CD4-positive, alpha-beta T cell treated with Interleukin-21 for 1 hour (primary cell): ENCODE data around the gene TCF12.

Source experiments
- DNase-seq: peaks from one replicate; pipeline ENCODE4 v3.0.0-alpha.2; 2020

The TCF12 gene

GRCh38 chr15:57227166-57227565 is 308.7 kb downstream of the TCF12 start:
- no peak for DNase-seq

GRCh38 chr15:57227899-57228298 is 309.5 kb downstream of the TCF12 start:
- no peak for DNase-seq

- no peak for DNase-seq
Observed at GRCh38 chr15:57228395-57228794, 310.0 kb downstream of the TCF12 start.

GRCh38 chr15:57229051-57229450 is 310.6 kb downstream of the TCF12 start:
- DNase-seq, result no peak

GRCh38 chr15:57231559-57231958 is 313.1 kb downstream of the TCF12 start:
- no peak for DNase-seq

- DNase-seq, result no peak
Observed at GRCh38 chr15:57234156-57234555, 315.7 kb downstream of the TCF12 start.

- DNase-seq, result no peak
Observed at GRCh38 chr15:57235186-57235585, 316.7 kb downstream of the TCF12 start.

GRCh38 chr15:57235873-57236272 is 317.4 kb downstream of the TCF12 start:
- DNase-seq, result no peak

GRCh38 chr15:57236561-57237300 is 318.3 kb downstream of the TCF12 start:
- DNase-seq, result no peak

- DNase-seq, result no peak
Observed at GRCh38 chr15:57237301-57237642, 318.8 kb downstream of the TCF12 start.

GRCh38 chr15:57237676-57238075 is 319.2 kb downstream of the TCF12 start:
- no peak for DNase-seq

GRCh38 chr15:57245130-57245529 is 326.7 kb downstream of the TCF12 start:
- DNase-seq, result no peak

- DNase-seq, result no peak
Observed at GRCh38 chr15:57245714-57246113, 327.3 kb downstream of the TCF12 start.

- DNase-seq, result no peak
Observed at GRCh38 chr15:57248074-57248473, 329.6 kb downstream of the TCF12 start.

GRCh38 chr15:57251308-57251707 is 332.9 kb downstream of the TCF12 start:
- DNase-seq, result no peak

- DNase-seq, result no peak
Observed at GRCh38 chr15:57251941-57252340, 333.5 kb downstream of the TCF12 start.

- no peak for DNase-seq
Observed at GRCh38 chr15:57253082-57253481, 334.6 kb downstream of the TCF12 start.

GRCh38 chr15:57253500-57253899 is 335.1 kb downstream of the TCF12 start:
- no peak for DNase-seq

- DNase-seq, result no peak
Observed at GRCh38 chr15:57255751-57256341, 337.4 kb downstream of the TCF12 start.

GRCh38 chr15:57256939-57257338 is 338.5 kb downstream of the TCF12 start:
- no peak for DNase-seq

- DNase-seq, result no peak
Observed at GRCh38 chr15:57259568-57260040, 341.2 kb downstream of the TCF12 start.

GRCh38 chr15:57263520-57263919 is 345.1 kb downstream of the TCF12 start:
- no peak for DNase-seq

GRCh38 chr15:57272771-57273357 is 354.4 kb downstream of the TCF12 start:
- no peak for DNase-seq

GRCh38 chr15:57273402-57273801 is 355.0 kb downstream of the TCF12 start:
- no peak for DNase-seq
